Measurements from ENCODE around the gene BCL7A. TPM values are rescaled to one million over a fixed set of nuclear protein-coding genes. Genes with fewer than 3 reads are reported as not detected.
A peak's percentile ranks its signal among the peaks of the same experiment; 100 is the strongest.

The BCL7A gene
- total RNA-seq, 1 experiment from 2014 or later = 10.3 TPM

DNA sequence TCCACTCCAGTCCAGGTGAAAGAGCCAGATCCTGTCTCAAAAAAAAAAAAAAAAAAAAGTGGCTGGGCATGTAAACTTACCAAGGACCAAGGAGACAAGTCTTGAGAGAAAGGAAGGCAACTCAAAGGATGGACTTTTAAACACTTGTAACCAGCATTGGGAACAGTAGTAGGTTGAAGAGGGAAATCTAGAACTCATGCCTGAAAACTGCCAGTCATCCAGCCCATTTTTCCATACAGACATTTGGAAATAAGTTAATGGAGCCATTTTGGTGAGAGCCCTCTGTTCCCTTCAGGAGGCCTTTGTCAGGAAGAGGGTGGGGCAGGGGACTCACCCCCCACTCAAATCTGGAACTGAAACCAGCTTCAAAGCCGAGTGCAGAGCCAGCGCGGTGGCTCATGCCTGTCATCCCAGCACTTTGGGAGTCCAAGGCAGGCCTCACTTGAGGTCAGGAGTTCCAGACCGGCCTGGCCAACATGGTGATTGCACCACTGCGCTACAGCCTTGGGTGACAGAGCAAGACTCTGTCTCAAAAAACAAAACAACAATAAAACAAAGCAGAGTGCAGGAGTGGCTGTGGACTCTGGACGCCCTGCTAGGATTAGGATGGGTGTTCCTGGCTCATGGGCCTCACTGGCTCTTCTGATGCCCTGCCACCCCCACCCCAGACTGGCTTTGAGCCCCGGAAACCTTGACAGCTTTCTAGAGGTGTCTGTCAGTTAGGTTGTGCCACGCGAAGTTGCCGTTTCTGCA, 55.2 kb downstream of the BCL7A start:
- no peak for DNase-seq (ENCODE audit: low read depth)

DNA sequence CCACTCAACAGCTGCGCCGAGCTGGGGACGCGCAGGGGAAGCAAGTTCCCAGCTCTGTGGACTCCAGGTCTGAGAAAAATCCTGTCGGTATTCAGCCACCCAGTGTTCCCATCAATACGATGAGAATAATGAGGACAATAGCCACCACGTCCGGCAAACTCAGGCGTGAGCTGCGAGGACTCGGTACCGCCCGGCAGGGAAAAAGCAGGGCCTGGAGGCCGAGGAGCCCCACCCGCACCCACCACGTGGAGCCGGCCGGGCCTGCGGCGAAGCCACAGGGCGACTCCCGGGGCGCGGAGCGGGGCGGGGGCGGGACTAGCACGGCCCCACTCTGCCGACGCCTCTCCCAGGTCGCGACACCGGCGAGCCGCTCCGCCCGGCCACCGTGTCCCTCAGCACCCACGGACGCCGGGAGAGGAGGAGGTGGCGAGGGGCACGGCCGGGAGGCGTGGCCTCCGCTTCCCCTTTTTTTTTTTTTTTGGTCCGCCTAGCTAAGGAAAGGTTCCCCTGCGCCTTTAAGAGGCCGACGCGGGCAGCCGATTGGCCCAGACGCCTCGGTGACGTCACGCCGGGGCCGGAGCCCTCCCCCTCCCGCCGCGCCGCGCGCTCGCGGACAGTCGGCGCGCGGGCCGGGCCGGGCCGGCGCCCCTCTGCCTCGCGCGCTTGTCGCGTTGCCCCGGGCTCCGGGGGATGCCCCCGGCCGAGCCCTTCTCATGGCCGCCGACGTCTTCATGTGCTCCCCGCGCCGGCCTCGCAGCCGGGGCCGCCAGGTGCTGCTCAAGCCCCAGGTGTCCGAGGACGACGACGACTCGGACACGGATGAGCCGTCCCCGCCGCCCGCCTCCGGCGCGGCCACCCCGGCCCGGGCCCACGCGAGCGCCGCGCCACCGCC, 56.7 kb downstream of the BCL7A start, which contains the start of gene MLXIP:
Gene MLXIP, plus strand, starts transcription at position 616 of the 892 bp plus-strand sequence. Its CDS starts 98 bp downstream, at position 714.
- peak; percentile 94 for DNase-seq (ENCODE audit: low read depth)

DNA sequence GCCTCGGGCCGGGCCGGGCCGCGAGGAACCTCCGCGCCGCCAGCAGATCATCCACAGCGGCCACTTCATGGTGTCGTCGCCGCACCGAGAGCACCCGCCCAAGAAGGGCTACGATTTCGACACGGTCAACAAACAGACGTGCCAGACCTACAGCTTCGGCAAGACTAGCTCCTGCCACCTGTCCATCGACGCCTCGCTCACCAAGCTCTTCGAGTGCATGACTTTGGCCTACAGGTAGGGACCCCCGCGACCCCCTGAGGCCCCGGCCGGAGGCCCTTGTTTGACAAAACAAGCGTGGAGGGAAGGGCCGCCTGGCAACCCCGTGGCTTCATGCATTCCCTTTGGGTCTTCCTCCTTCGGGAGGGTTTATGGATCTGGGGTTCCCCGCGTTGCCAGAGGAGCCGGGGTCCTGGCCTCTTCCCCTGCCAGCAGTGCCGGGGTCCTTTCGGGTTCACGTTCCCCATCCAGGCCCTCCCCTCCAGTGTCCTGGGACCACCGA, 57.4 kb downstream of the BCL7A start:
- DNase-seq (ENCODE audit: low read depth) = no peak

- DNase-seq (ENCODE audit: low read depth) = no peak
These were observed 57.9 kb downstream of the BCL7A start for GRCh38 chr12:122079532-122080081.

DNA sequence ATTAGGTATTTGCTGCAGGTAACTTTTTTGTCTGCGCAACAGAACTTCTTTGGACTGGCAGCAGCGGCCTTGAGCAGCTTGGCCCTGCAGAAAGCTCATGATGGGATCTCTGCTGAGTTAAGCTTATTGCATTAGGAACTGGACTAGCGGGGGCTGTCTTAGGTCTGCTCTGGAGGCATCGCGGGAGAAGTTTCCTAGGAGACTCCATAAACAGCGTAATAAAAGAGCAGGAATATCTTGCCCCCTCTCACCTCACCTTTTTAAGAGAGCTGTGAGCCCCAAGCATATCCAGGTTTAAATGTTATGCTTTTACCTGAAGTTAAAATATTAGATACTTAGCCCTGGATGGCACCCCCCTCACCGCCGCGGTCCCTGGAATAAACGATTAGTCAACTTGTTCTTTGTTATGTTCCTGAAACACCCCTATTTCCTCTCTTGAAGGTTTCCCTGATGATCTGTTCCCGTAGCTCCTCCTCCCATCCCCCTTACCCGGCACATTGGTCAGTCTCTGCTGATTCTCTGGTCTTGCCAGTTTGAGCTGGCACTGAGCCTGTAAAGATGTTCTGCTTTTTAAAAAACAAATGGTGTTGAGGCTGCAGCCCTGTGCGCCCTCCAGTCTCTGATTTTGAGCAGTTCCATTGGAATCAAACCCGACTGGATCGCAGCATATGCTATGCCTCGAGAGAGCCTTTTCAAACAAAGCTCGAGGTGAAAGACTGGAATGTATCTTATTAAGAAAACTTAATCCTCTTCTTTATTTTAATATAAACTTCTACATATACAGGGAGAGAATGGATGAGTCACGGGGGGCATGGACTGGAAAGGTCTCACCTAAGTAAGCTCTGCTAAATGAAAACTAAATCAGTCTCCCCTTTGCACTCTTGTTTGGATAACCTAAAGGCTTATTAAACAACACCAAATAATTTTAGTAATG, 58.7 kb downstream of the BCL7A start:
- peak; percentile 90 for DNase-seq (ENCODE audit: low read depth)

- peak; percentile 73 for DNase-seq (ENCODE audit: low read depth)
These were observed 59.5 kb downstream of the BCL7A start for GRCh38 chr12:122081083-122081696.

DNA sequence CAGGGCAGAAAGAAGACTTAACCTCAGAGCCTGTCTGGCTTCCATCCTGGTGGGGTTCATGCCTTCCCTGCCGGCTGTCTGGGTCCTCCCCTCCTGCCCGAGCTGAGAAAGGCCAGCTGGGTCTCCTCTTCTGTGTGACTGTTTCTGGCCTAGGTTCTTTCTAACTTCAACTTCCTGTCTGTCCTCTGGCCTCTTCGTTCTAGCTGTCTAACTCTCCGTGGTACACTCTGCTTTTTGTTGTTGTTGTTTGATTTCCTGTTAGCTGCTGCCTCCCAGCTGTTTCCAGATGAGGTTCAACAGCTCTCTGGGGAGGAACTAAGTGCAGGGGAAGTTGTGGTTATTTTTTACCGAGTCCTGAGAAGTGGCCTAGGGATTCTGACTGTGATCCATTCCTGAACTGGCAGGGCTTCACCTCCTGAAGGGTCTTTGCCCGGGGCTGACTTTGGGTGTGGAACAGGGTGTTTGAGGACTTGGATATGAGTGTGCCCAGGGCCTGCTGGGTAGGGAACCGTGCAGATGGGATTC, 60.1 kb downstream of the BCL7A start:
- DNase-seq (ENCODE audit: low read depth) = peak; percentile 53

DNA sequence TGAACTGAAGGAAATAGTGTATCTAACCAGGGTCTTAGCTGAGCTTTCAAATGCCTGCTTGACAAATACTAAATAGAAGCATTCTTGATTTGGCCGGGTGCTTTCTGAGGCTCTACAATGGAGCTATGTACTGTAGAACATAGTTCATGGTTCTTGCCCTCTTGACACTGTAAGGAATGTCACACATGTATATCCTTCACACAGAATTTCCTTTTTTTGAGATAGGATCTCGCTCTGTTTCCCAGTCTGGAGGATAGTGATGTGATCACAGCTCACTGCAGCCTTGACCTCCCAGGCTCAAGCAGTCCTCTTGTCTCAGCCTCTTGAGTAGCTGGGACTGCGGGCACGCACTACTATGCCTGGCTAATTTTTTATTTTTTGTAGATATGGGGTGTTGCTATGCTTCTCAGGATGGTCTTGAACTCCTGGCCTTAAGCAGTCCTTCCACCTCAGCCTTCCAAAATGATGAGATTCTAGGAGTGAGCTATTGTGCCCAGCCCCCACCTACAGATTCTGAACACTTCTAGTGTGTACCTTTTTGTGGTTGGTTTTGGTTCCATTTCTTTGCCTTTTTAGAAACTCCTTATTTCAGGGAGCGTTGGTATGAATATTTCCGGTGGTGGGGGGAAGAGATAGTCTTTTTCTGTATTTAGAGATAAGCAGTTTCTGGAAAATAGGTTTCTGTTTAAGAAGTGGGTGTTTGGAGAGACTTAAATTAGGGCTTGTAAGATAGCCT, 61.1 kb downstream of the BCL7A start:
- DNase-seq (ENCODE audit: low read depth) = no peak

DNA sequence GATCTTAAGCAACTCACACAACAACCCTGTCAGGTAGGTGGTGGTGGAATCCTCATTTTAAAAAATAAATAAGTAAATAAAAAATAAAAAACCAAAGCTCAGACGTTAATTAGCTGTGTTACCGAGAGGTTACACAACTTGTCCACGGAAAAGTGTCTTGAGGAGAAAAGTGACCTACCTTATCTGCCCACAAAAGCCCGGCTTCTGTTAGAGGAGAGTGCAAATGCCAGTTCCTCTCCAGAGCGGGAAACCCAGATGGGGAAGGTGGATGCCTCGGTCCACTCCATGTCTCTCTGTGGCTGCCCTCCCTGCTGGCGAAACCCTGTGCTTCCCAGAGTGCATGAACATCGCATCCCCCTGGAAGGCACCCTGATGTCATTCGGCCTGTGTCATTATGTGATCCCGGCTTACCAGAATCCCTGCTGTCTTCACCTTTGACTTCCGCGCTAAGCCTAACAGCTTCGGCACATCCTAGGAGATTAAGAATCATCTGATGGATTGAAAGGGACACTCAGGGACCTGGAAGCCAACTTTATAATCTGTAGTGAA, 63.2 kb downstream of the BCL7A start:
- DNase-seq (ENCODE audit: low read depth) = no peak

DNA sequence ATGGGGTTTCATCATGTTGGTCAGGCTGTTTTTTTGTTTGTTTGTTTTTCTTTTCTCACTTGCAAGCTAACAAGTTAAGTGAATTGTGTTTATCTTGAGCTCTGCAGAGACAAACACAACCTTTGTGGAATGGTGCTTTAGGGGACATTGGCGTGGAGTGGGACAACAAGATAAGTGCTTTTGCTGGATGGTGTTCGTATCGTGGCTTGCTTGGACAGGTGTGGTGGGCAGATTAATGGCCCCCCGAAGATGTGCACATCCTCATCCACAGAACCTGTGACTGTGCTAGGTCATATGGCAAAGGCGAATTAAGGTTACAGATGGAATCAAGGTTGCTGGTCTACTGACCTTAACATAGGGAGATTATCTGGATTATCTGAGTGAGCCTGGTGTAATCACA, 63.9 kb downstream of the BCL7A start:
- no peak for DNase-seq (ENCODE audit: low read depth)

GRCh38 chr12:122086116-122086515, 64.4 kb downstream of the BCL7A start:
- no peak for DNase-seq (ENCODE audit: low read depth)

GRCh38 chr12:122086641-122087285, 65.1 kb downstream of the BCL7A start:
- no peak for DNase-seq (ENCODE audit: low read depth)

DNA sequence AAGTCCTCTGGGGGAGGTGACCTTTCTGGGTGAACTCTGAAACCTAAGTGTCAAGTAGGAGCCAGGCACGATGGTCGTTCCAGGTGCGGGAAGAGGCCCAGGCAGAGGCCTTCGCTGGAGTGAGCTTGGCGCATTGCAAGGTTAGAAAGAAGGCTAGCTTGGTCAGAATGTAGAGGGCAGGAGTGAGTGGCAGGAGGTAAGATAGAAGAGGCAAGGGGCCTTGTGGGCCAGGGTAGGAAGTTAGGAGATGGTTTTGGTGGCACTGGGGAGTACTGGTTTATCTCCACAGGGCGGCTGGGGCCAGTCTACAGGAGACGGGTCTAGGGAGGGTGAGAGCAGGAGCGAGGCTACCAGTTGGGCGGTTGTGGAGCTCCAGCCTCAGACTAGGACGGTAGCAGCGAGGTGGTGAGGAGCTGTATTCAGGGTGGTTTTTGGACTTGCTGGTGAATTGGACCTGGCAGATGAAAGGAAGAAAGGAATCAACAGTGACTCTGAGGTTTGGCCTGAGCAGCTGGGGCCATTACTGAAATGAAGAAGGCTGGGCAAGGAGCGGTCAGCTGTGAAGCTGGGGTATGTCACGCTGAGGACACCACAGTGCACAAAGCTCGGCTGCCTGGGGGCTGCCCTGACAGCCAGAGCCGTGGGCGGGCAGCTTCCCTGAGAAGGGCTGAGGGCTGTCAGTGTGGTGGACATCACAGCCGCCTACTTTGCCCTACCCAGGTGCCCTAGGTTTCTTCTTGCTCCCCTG, 65.9 kb downstream of the BCL7A start:
- no peak for DNase-seq (ENCODE audit: low read depth)

DNA sequence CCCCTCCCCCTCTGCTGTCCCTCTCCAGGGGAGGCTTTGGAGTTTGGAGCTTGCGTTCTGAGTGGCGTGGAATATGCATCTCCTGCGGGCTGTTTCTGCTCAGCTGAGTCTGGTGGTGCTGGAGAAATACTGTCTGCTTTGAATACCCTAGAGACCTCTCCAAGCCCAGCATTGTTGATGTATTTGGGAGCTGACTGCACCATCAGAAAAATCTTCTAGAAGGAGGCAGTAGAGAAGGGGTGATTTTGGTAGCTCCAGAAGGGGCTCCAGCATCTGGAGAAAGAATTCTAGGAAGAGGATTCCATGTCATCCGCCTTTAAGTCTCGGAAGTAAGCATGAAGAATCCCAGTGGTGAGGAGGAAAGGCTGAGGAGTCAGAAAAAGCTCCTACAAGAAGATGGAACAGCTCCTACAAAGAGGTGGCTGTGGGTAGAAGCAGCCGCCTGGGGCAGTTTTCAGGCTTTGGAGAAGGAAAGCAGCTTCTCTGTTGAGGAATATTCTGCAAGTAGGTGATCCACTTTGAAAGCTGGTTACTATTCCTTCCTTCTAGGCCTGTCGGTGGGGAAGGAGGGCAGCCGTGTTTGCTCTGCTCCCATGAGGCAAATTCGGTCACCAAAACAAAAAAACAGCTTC, 66.6 kb downstream of the BCL7A start:
- DNase-seq (ENCODE audit: low read depth) = no peak

GRCh38 chr12:122089077-122089476, 67.4 kb downstream of the BCL7A start:
- DNase-seq (ENCODE audit: low read depth) = no peak

DNA sequence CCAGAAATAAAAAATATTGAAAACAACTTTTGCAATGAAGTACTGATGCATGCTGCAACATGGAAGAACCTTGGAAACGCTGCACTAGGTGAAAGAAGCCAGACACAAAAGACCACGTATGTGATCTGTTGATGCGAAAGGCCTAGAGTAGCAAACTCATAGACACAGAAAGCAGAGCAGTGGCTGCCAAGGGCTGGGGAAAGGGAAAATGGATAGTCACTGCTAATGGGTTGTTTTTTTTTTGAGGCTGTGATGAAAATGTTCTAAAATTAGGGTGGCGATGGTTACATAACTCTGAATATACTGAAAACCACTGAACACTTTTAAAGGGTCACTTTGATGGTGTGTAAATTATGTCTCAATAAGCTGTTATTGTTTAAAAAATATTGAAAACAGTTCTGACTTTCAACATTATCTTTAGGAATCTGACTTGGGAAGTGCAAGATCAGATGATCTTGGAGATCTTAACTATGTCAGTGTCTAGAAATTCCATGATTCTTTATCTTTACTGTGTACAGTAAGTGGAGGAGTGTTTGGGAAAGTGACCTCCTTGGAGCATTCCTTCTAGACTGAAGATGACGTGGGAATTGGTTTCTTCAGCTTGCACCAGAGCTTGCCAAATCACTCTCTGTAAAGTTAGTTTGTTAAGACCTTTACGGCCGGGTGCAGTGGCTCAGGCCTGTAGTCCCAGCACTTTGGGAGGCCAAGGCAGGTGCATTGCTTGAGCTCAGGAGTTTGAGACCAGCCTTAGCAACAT, 69.3 kb downstream of the BCL7A start:
- DNase-seq (ENCODE audit: low read depth) = no peak
